Gastroesophageal sphincter (tissue), 4 donors: Measurements from ENCODE around the gene EFHC1. TPM values are rescaled to one million over a fixed set of nuclear protein-coding genes. Genes with fewer than 3 reads are reported as not detected.

Experiments used
- ATAC-seq: fragments of 150-250 bp; one replicate; pipeline ENCODE4 v1.9.1; 2016; ENCODE audit warnings: mild to moderate bottlenecking, moderate library complexity
- H3K27ac ChIP-seq, 4 donors: fragments of 200-600 bp; sonication (generic) in 3 of 4; 1 replicate in 3 of 4; 2 replicates in 1 of 4; pipeline ENCODE4 v1.5.1; 2016 to 2019
- H3K27me3 ChIP-seq: fragments of 200-600 bp; sonication (generic); one replicate; pipeline ENCODE4 v1.5.1; 2019
- H3K36me3 ChIP-seq, 2 donors: fragments of 200-600 bp; sonication (generic); one replicate each; pipeline ENCODE4 v1.5.1; 2019; ENCODE audit warnings: control low read depth in 1 of 2
- H3K4me1 ChIP-seq, 3 donors: fragments of 200-600 bp; sonication (generic); 1 replicate in 2 of 3; 2 replicates in 1 of 3; pipeline ENCODE4 v1.5.1; 2016 to 2019; ENCODE audit warnings: control low read depth in 2 of 3
- H3K4me3 ChIP-seq, 2 donors: fragments of 200-600 bp; sonication (generic); one replicate each; pipeline ENCODE4 v1.5.1; 2019; ENCODE audit warnings: mild to moderate bottlenecking in 1 of 2, moderate library complexity in 1 of 2
- H3K9me3 ChIP-seq, 3 donors: fragments of 200-600 bp; sonication (generic); one replicate each; pipeline ENCODE4 v1.5.1; 2017 to 2019; ENCODE audit warnings: control low read depth in 2 of 3
- EP300 ChIP-seq: sonication (generic); formaldehyde crosslinking; IDR thresholded peaks from one replicate; pipeline ENCODE4 v1.6.1; 2017; ENCODE audit warnings: antibody characterized with exemption, mild to moderate bottlenecking
- POLR2A ChIP-seq, 2 donors: fragments of 450-650 bp; IDR thresholded peaks; one replicate each; pipeline ENCODE4 v1.6.1; 2017; ENCODE audit warnings: antibody characterized with exemption in 2 of 2, mild to moderate bottlenecking in 2 of 2, moderate library complexity in 1 of 2
- POLR2AphosphoS5 ChIP-seq: sonication (generic); formaldehyde crosslinking; IDR thresholded peaks from one replicate; pipeline ENCODE4 v1.6.1; 2017; ENCODE audit warnings: antibody characterized with exemption
- WGBS, 2 donors: methylation state at CpG; one replicate each; pipeline ENCODE4 v1.1.5; 2018; ENCODE audit warnings: low coverage in 1 of 2; 5-methylcytosine and 5-hydroxymethylcytosine counted together
- total RNA-seq, 4 donors: library from RNA; depleted of rRNA; stranded (reverse); fragments of >200 nt; gene quantifications; one replicate each; pipeline ENCODE4 v1.1.0, GENCODE V29; 2016
- TF ChIP-seq, protein P1 (sequence below), 4 experiments: fragments of 200-600 bp in 2 of 4; fragments of 450-650 bp in 2 of 4; sonication (generic) in 1 of 4; IDR thresholded peaks; one replicate each; pipeline ENCODE4 v1.5.1; 2017 to 2019; ENCODE audit warnings: antibody characterized with exemption in 4 of 4, mild to moderate bottlenecking in 2 of 4, moderate library complexity in 2 of 4

Gene EFHC1
- total RNA-seq, 4 donors from 2014 or later, result 5.1 to 27.4 (median 12.9) TPM

- peaks cover 3 to 21% (median 8%) of the 10 kb centered on the region in 3 donors for H3K4me1 ChIP-seq
- H3K27ac ChIP-seq, result no peak overlapping the region
- peaks cover 0 to 6% of the 10 kb centered on the region in 2 donors for H3K36me3 ChIP-seq
- 86 to 92% methylated on average over 6 to 7 of the region's 7 CpGs for WGBS, 2 donors
- H3K9me3 ChIP-seq, result no peaks in the 10 kb centered on the region
- no peak overlapping the region for H3K4me3 ChIP-seq
- no peak for ATAC-seq
- no peak for TF ChIP-seq POLR2AphosphoS5
- TF ChIP-seq, protein P1, sequence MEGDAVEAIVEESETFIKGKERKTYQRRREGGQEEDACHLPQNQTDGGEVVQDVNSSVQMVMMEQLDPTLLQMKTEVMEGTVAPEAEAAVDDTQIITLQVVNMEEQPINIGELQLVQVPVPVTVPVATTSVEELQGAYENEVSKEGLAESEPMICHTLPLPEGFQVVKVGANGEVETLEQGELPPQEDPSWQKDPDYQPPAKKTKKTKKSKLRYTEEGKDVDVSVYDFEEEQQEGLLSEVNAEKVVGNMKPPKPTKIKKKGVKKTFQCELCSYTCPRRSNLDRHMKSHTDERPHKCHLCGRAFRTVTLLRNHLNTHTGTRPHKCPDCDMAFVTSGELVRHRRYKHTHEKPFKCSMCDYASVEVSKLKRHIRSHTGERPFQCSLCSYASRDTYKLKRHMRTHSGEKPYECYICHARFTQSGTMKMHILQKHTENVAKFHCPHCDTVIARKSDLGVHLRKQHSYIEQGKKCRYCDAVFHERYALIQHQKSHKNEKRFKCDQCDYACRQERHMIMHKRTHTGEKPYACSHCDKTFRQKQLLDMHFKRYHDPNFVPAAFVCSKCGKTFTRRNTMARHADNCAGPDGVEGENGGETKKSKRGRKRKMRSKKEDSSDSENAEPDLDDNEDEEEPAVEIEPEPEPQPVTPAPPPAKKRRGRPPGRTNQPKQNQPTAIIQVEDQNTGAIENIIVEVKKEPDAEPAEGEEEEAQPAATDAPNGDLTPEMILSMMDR (IDR thresholded peaks at IDR 0.05), result no peak
- no peak for TF ChIP-seq POLR2A (IDR thresholded peaks at IDR 0.05)
- TF ChIP-seq EP300, result no peak
- no peaks in the 10 kb centered on the region for H3K27me3 ChIP-seq
These were observed 107.3 kb downstream of the EFHC1 start for GRCh38 chr6:52527436-52527835.

GRCh38 chr6:52529311-52529710 lies 109.2 kb downstream of the EFHC1 start:
- ATAC-seq, result no peak
- H3K27ac ChIP-seq, result no peak overlapping the region
- TF ChIP-seq POLR2A (IDR thresholded peaks at IDR 0.05), result no peak
- H3K4me1 ChIP-seq, result peaks cover 0 to 4% (median 0%) of the 10 kb centered on the region in 3 donors
- no peaks in the 10 kb centered on the region for H3K27me3 ChIP-seq
- peaks cover 0 to 18% of the 10 kb centered on the region in 2 donors for H3K36me3 ChIP-seq
- no peak overlapping the region for H3K4me3 ChIP-seq
- 90 to 97% methylated on average over 2 to 8 of the region's 8 CpGs for WGBS, 2 donors
- H3K9me3 ChIP-seq, result no peaks in the 10 kb centered on the region

DNA sequence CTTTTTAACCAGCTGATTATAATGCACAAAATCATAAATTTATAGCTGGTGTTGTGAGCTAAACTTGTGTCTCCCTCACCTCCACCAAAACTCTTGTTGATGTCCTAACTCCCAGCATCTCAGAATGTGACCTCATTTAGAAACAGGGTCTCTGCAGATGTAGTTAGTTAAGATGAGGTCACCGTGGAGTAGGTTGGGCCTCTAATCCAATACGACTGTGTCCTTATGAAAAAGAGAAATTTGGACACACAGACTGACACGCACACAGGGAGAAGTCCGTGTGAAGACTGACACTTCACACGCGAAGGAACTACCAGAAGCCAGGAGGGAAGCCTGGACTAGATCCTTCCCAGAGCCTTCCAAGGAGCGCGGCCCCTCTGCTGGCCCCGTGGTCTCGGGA lies 110.2 kb downstream of the EFHC1 start:
- H3K27ac ChIP-seq, result no peak overlapping the region
- no peak for ATAC-seq
- H3K9me3 ChIP-seq, result no peaks in the 10 kb centered on the region
- no peak overlapping the region for H3K4me3 ChIP-seq
- H3K36me3 ChIP-seq, result peaks cover 0 to 29% of the 10 kb centered on the region in 2 donors
- WGBS, 2 donors, result 83 to 100% methylated on average over 1 to 2 of the region's 10 CpGs
- no peak for TF ChIP-seq EP300
- TF ChIP-seq, protein P1 (IDR thresholded peaks at IDR 0.05), result no peak
- TF ChIP-seq POLR2A (IDR thresholded peaks at IDR 0.05), result no peak
- no peak for TF ChIP-seq POLR2AphosphoS5
- H3K4me1 ChIP-seq, result peaks cover 0 to 4% (median 0%) of the 10 kb centered on the region in 3 donors
- no peaks in the 10 kb centered on the region for H3K27me3 ChIP-seq

DNA sequence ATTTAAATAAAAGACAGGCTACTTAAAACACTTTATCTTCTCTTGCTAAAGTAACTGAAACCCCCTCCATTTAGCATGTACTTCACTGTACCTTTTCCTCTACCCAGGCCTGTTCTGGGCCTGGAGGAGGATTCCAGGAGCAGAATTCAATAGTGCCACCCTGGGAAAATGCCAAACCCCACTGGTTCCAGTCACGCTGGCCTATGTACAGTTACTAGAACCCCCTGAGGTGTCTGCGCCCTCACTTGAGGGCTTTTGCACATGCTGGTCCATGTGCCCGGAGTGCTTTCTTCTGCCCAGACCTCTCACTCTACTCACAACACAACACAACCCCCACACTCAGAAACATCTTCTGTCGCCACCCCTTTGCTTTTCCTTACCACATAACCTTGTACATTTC lies 111.3 kb downstream of the EFHC1 start:
- no peak for ATAC-seq
- 85 to 100% methylated on average over 2 to 4 of the region's 4 CpGs for WGBS, 2 donors
- H3K27me3 ChIP-seq, result no peaks in the 10 kb centered on the region
- H3K27ac ChIP-seq, result no peak overlapping the region
- TF ChIP-seq POLR2A (IDR thresholded peaks at IDR 0.05) (no peak), EP300 (no peak), POLR2AphosphoS5 (no peak)
- TF ChIP-seq, protein P1 (IDR thresholded peaks at IDR 0.05), result no peak
- peaks cover 0 to 10% (median 0%) of the 10 kb centered on the region in 3 donors for H3K4me1 ChIP-seq
- no peaks in the 10 kb centered on the region for H3K9me3 ChIP-seq
- H3K36me3 ChIP-seq, result peaks cover 0 to 32% of the 10 kb centered on the region in 2 donors
- H3K4me3 ChIP-seq, result no peak overlapping the region

- H3K4me1 ChIP-seq, result peaks cover 0 to 14% (median 4%) of the 10 kb centered on the region in 3 donors
- H3K36me3 ChIP-seq, result peaks cover 0 to 32% of the 10 kb centered on the region in 2 donors
- ATAC-seq, result no peak
- TF ChIP-seq EP300, result no peak
- TF ChIP-seq POLR2AphosphoS5, result no peak
- TF ChIP-seq, protein P1 (IDR thresholded peaks at IDR 0.05), result no peak
- no peak for TF ChIP-seq POLR2A (IDR thresholded peaks at IDR 0.05)
- H3K4me3 ChIP-seq, result no peak overlapping the region
- no peaks in the 10 kb centered on the region for H3K9me3 ChIP-seq
- H3K27ac ChIP-seq, result no peak overlapping the region
- H3K27me3 ChIP-seq, result no peaks in the 10 kb centered on the region
- 100% methylated on average over 1 of the region's 1 CpG; no CpG with 5 or more reads in 1 of the 2 donors for WGBS, 2 donors
These were observed 111.7 kb downstream of the EFHC1 start for GRCh38 chr6:52531834-52532233.
